B cell (primary cell): Measurements from ENCODE around the gene MUC20.

Experiments
- EZH2 ChIP-seq: IDR thresholded peaks from 2 replicates; pipeline ENCODE4 v1.6.1; 2012; ENCODE audit warnings: borderline replicate concordance, low read depth, mild to moderate bottlenecking, moderate library complexity, low read length; ENCODE audit not compliant: insufficient read depth, poor library complexity, severe bottlenecking
- TF ChIP-seq, protein P1 (sequence below): fragments of 200-600 bp; IDR thresholded peaks from one replicate; pipeline ENCODE4 v1.8.0; 2022; ENCODE audit warnings: antibody characterized with exemption, mild to moderate bottlenecking

DNA sequence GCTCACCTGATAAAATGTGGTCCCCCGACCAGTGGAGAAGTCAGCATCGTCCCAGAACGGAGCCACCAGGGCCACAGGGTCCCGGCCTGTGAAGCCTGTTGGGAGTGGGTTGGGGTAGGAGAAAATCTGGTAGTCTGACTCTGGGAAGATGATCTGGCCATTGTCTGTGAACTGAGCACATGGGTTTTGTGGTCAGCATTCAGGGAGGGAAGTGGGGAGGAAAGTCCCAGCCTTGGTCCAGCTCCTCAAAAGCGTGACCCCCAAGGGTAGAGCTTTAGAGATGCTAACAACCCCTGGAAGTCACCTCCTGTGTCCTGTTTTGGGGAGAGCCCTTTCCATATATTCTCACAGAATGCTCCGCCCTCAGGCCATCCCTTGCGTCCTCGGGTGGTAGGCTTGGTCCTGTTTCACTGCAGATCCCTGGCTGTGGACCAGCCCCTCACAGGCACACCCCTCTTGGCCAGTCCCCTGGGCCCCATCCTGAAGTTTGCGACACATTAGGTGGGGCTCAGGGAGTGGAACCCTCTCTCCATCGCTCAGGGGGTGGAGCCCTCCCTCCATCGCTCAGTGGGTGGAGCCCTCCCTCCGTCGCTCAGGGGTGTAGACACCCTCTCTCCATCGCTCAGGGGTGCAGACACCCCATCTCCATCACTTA is 51.0 kb downstream of the MUC20 start:
- TF ChIP-seq, protein P1, sequence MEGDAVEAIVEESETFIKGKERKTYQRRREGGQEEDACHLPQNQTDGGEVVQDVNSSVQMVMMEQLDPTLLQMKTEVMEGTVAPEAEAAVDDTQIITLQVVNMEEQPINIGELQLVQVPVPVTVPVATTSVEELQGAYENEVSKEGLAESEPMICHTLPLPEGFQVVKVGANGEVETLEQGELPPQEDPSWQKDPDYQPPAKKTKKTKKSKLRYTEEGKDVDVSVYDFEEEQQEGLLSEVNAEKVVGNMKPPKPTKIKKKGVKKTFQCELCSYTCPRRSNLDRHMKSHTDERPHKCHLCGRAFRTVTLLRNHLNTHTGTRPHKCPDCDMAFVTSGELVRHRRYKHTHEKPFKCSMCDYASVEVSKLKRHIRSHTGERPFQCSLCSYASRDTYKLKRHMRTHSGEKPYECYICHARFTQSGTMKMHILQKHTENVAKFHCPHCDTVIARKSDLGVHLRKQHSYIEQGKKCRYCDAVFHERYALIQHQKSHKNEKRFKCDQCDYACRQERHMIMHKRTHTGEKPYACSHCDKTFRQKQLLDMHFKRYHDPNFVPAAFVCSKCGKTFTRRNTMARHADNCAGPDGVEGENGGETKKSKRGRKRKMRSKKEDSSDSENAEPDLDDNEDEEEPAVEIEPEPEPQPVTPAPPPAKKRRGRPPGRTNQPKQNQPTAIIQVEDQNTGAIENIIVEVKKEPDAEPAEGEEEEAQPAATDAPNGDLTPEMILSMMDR: no peak
- no peak for TF ChIP-seq EZH2
